Smooth muscle cell (in vitro differentiated cells): ENCODE data around the gene TFEB. TPM values are rescaled to one million over a fixed set of nuclear protein-coding genes. Genes with fewer than 3 reads are reported as not detected.

ENCODE experiments used
- DNase-seq: peaks from one replicate; lab custom pipeline; 2025; ENCODE audit not compliant: unreplicated experiment; lab: John Stamatoyannopoulos, UW
- H2AFZ ChIP-seq: fragments of 200-600 bp; sonication (generic); 2 replicates; pipeline ENCODE4 v1.6.0; 2016; ENCODE audit warnings: antibody characterized with exemption, low read depth, mild to moderate bottlenecking
- H3F3A ChIP-seq: fragments of 200-600 bp; sonication (generic); 2 replicates; pipeline ENCODE4 v1.6.0; 2017; ENCODE audit warnings: antibody characterized with exemption, low read depth
- H3K27ac ChIP-seq: fragments of 200-600 bp; sonication (generic); 2 replicates; pipeline ENCODE4 v1.5.1; 2016; ENCODE audit warnings: low read depth, mild to moderate bottlenecking
- H3K27me3 ChIP-seq: fragments of 200-600 bp; sonication (generic); 2 replicates; pipeline ENCODE4 v1.6.1; 2016; ENCODE audit warnings: low read depth, mild to moderate bottlenecking
- H3K36me3 ChIP-seq: fragments of 200-600 bp; sonication (generic); 2 replicates; pipeline ENCODE4 v1.5.1; 2016; ENCODE audit warnings: low read depth
- H3K4me1 ChIP-seq: fragments of 200-600 bp; sonication (generic); 2 replicates; pipeline ENCODE4 v1.5.1; 2016; ENCODE audit warnings: low read depth
- H3K4me2 ChIP-seq: fragments of 200-600 bp; sonication (generic); 2 replicates; pipeline ENCODE4 v1.6.0; 2016; ENCODE audit warnings: mild to moderate bottlenecking
- H3K4me3 ChIP-seq: fragments of 200-600 bp; sonication (generic); 2 replicates; pipeline ENCODE4 v1.5.1; 2016; ENCODE audit warnings: mild to moderate bottlenecking
- H3K79me2 ChIP-seq: fragments of 200-600 bp; sonication (generic); 2 replicates; pipeline ENCODE4 v1.6.0; 2016; ENCODE audit warnings: low read depth, mild to moderate bottlenecking
- H3K9ac ChIP-seq: fragments of 200-600 bp; sonication (generic); 2 replicates; pipeline ENCODE4 v1.6.0; 2016; ENCODE audit warnings: low read depth
- H3K9me3 ChIP-seq: fragments of 200-600 bp; sonication (generic); replicated peaks from 2 replicates; pipeline ENCODE4 v1.5.1; 2016; ENCODE audit warnings: low read depth
- H4K20me1 ChIP-seq: fragments of 200-600 bp; sonication (generic); 2 replicates; pipeline ENCODE4 v1.6.0; 2016; ENCODE audit warnings: low read depth
- CTCF ChIP-seq: fragments of 200-600 bp; sonication (generic); IDR thresholded peaks from 2 replicates; pipeline ENCODE4 v1.5.1; 2017; ENCODE audit warnings: borderline replicate concordance, mild to moderate bottlenecking, antibody characterized with exemption; ENCODE audit not compliant: insufficient read depth, poor library complexity, severe bottlenecking
- WGBS: methylation state at CpG from one replicate; pipeline ENCODE4 v1.1.7; 2016; ENCODE audit warnings: low lambda C conversion rate; 5-methylcytosine and 5-hydroxymethylcytosine counted together
- polyA plus RNA-seq: library from polyadenylated mRNA; unstranded; fragments of >200 nt; fragmentation: Nextera tagmentation; extraction: Ambion mirVana; gene quantifications from 2 replicates; pipeline ENCODE4 v1.2.1, GENCODE V29; 2016
- total RNA-seq: library from RNA; depleted of rRNA; stranded (reverse); fragments of >200 nt; gene quantifications from 2 replicates; pipeline ENCODE4 v1.2.3, GENCODE V29; 2014

Gene TFEB
- total and polyA plus RNA-seq, 2 experiments from 2014 or later = 15.3 to 15.7 TPM

GRCh38 chr6:41707565-41708200, 27.7 kb downstream of the TFEB start:
- H3K9ac ChIP-seq = no peak overlapping the region
- no peaks in the 10 kb centered on the region for H3K36me3 ChIP-seq
- H3K79me2 ChIP-seq = no peaks in the 10 kb centered on the region
- H2AFZ ChIP-seq = no peak overlapping the region
- no peak overlapping the region for H3K4me3 ChIP-seq
- no peaks in the 10 kb centered on the region for H3K9me3 ChIP-seq
- no peaks in the 10 kb centered on the region for H3K4me1 ChIP-seq
- TF ChIP-seq CTCF = no peak
- no peak overlapping the region for H3K27ac ChIP-seq
- no peak for DNase-seq
- no peaks in the 10 kb centered on the region for H3F3A ChIP-seq
- H3K27me3 ChIP-seq = no peaks in the 10 kb centered on the region
- WGBS = 90% methylated on average over 14 of the region's 14 CpGs
- H3K4me2 ChIP-seq = no peak overlapping the region
- H4K20me1 ChIP-seq = peaks cover 1% of the 10 kb centered on the region

GRCh38 chr6:41706876-41707564, 28.4 kb downstream of the TFEB start:
- H3K9me3 ChIP-seq = no peaks in the 10 kb centered on the region
- H3K27ac ChIP-seq = no peak overlapping the region
- H3F3A ChIP-seq = no peaks in the 10 kb centered on the region
- H3K27me3 ChIP-seq = no peaks in the 10 kb centered on the region
- DNase-seq = no peak
- no peaks in the 10 kb centered on the region for H3K79me2 ChIP-seq
- H3K4me2 ChIP-seq = peak overlapping the region; percentile 7
- TF ChIP-seq CTCF = no peak
- WGBS = 84% methylated on average over 9 of the region's 9 CpGs
- H3K36me3 ChIP-seq = no peaks in the 10 kb centered on the region
- no peaks in the 10 kb centered on the region for H3K4me1 ChIP-seq
- H3K9ac ChIP-seq = no peak overlapping the region
- no peak overlapping the region for H2AFZ ChIP-seq
- H3K4me3 ChIP-seq = no peak overlapping the region
- H4K20me1 ChIP-seq = no peaks in the 10 kb centered on the region

GRCh38 chr6:41705996-41706835, 29.2 kb downstream of the TFEB start:
- no peak overlapping the region for H3K4me3 ChIP-seq
- H3F3A ChIP-seq = no peaks in the 10 kb centered on the region
- H3K9ac ChIP-seq = peak overlapping the region; percentile 22
- no peaks in the 10 kb centered on the region for H3K9me3 ChIP-seq
- peak; percentile 78 for TF ChIP-seq CTCF
- peak; percentile 66 for DNase-seq
- H3K4me2 ChIP-seq = peak overlapping the region; percentile 7
- WGBS = 40% methylated on average over 15 of the region's 15 CpGs
- no peaks in the 10 kb centered on the region for H4K20me1 ChIP-seq
- H3K27ac ChIP-seq = peak overlapping the region; percentile 70
- no peaks in the 10 kb centered on the region for H3K4me1 ChIP-seq
- H3K79me2 ChIP-seq = no peaks in the 10 kb centered on the region
- no peaks in the 10 kb centered on the region for H3K27me3 ChIP-seq
- H2AFZ ChIP-seq = no peak overlapping the region
- no peaks in the 10 kb centered on the region for H3K36me3 ChIP-seq
